Measurements from ENCODE around the gene EXOC2.
"Not testable (repeated sequence)": the region's sequence is repeated elsewhere in the genome, so short reads cannot be mapped to it uniquely, and the experiment has no call there.

EXOC2 gene

GRCh38 chr6:562052-562676 lies 130.8 kb downstream of the EXOC2 start:
- no peak for DNase-seq (ENCODE audit: low read depth)
- TF ChIP-seq, protein P1, sequence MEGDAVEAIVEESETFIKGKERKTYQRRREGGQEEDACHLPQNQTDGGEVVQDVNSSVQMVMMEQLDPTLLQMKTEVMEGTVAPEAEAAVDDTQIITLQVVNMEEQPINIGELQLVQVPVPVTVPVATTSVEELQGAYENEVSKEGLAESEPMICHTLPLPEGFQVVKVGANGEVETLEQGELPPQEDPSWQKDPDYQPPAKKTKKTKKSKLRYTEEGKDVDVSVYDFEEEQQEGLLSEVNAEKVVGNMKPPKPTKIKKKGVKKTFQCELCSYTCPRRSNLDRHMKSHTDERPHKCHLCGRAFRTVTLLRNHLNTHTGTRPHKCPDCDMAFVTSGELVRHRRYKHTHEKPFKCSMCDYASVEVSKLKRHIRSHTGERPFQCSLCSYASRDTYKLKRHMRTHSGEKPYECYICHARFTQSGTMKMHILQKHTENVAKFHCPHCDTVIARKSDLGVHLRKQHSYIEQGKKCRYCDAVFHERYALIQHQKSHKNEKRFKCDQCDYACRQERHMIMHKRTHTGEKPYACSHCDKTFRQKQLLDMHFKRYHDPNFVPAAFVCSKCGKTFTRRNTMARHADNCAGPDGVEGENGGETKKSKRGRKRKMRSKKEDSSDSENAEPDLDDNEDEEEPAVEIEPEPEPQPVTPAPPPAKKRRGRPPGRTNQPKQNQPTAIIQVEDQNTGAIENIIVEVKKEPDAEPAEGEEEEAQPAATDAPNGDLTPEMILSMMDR (IDR thresholded peaks at IDR 0.05; ENCODE audit: low read length, missing control alignments): no peak
- no peak overlapping the region for H3K4me3 ChIP-seq (replicated peaks; ENCODE audit: low read depth, low read length)

- DNase-seq (ENCODE audit: low read depth): peak; percentile 16
- H3K4me3 ChIP-seq (replicated peaks; ENCODE audit: low read depth, low read length): not testable (repeated sequence)
Observed at GRCh38 chr6:561335-561734, 131.6 kb downstream of the EXOC2 start.

GRCh38 chr6:558959-559358 lies 134.0 kb downstream of the EXOC2 start:
- no peak overlapping the region for H3K4me3 ChIP-seq (replicated peaks; ENCODE audit: low read depth, low read length)
- TF ChIP-seq, protein P1 (IDR thresholded peaks at IDR 0.05; ENCODE audit: low read length, missing control alignments): no peak
- no peak for DNase-seq (ENCODE audit: low read depth)

DNA sequence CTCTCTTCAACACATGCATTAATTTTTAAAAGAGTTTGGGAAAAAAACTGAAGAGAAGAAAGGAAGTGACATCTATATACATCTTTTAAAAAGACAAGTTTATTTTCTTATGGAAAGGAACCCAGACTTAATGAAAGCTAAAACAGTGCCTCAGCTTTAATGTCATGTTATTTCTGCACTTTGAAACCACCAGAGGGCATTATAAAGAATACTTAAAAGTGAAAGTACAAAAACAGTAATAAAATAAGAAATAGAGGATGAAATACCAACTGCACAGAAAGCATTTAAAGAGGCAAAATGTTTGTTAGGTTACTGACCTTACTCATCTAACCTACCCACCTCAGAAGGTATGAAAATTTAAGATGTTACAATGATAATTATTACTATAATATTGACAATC lies 134.8 kb downstream of the EXOC2 start:
- no peak overlapping the region for H3K4me3 ChIP-seq (replicated peaks; ENCODE audit: low read depth, low read length)
- peak; percentile 18 for DNase-seq (ENCODE audit: low read depth)
- TF ChIP-seq, protein P1 (IDR thresholded peaks at IDR 0.05; ENCODE audit: low read length, missing control alignments): peak; percentile 28

GRCh38 chr6:551829-552350 lies 141.0 kb downstream of the EXOC2 start:
- TF ChIP-seq, protein P1 (IDR thresholded peaks at IDR 0.05; ENCODE audit: low read length, missing control alignments): no peak
- no peak overlapping the region for H3K4me3 ChIP-seq (replicated peaks; ENCODE audit: low read depth, low read length)
- no peak for DNase-seq (ENCODE audit: low read depth)

- no peak overlapping the region for H3K4me3 ChIP-seq (replicated peaks; ENCODE audit: low read depth, low read length)
- DNase-seq (ENCODE audit: low read depth): peak; percentile 26
- TF ChIP-seq, protein P1 (IDR thresholded peaks at IDR 0.05; ENCODE audit: low read length, missing control alignments): no peak
Observed at GRCh38 chr6:551405-551804, 141.5 kb downstream of the EXOC2 start.

DNA sequence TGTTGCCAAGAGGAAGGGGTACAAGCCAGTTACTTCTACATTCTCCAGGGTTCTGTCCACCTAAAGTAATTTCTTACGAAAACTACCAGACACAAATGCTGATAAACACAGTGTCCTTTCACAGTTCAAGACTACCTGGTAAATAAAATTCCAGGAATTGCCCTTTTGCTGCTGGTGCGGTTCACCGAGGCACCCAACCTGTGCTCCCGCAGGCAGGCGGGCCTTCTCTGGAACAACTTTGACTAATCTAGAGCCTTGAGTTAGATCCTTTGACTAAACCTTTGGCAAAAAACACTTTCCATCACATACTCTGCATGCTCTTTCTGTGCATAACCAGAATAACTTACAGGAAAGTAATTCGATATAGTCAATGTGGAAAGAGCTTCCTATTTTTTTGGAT lies 143.0 kb downstream of the EXOC2 start:
- TF ChIP-seq, protein P1 (IDR thresholded peaks at IDR 0.05; ENCODE audit: low read length, missing control alignments): no peak
- H3K4me3 ChIP-seq (replicated peaks; ENCODE audit: low read depth, low read length): no peak overlapping the region
- no peak for DNase-seq (ENCODE audit: low read depth)
